WTC11 (cell line): ENCODE measurements around the gene ALOXE3. TPM values are rescaled to one million over a fixed set of nuclear protein-coding genes. Genes with fewer than 3 reads are reported as not detected.

Experiments used
- ATF1 ChIP-seq: sonication (generic); formaldehyde crosslinking; IDR thresholded peaks from 2 replicates; pipeline ENCODE4 v1.8.1; 2023; ENCODE audit warnings: mild to moderate bottlenecking, moderate library complexity, missing genetic modification reagents
- ATF2 ChIP-seq: sonication (generic); formaldehyde crosslinking; IDR thresholded peaks from 2 replicates; pipeline ENCODE4 v1.8.1; 2022; ENCODE audit warnings: low read depth, missing genetic modification reagents, borderline replicate concordance
- CBFB ChIP-seq: sonication (generic); formaldehyde crosslinking; IDR thresholded peaks from 2 replicates; pipeline ENCODE4 v1.8.1; 2022; ENCODE audit warnings: mild to moderate bottlenecking, low read depth, missing genetic modification reagents
- CREB1 ChIP-seq: sonication (generic); formaldehyde crosslinking; IDR thresholded peaks from 2 replicates; pipeline ENCODE4 v1.8.0; 2023; ENCODE audit warnings: mild to moderate bottlenecking, missing genetic modification reagents
- CTCF ChIP-seq: fragments of 200-600 bp; IDR thresholded peaks from 2 replicates; pipeline ENCODE4 v1.8.0; 2022; ENCODE audit warnings: antibody characterized with exemption
- GRHL2 ChIP-seq: fragments of 250-450 bp; sonication (Bioruptor Pico); IDR thresholded peaks from 2 replicates; pipeline ENCODE4 v1.8.0; 2022; ENCODE audit warnings: mild to moderate bottlenecking, moderate library complexity; ENCODE audit not compliant: insufficient replicate concordance, severe bottlenecking
- HMGXB4 ChIP-seq: sonication (generic); formaldehyde crosslinking; IDR thresholded peaks from 2 replicates; pipeline ENCODE4 v1.8.1; 2023; ENCODE audit warnings: mild to moderate bottlenecking, moderate library complexity, missing genetic modification reagents
- MAX ChIP-seq: sonication (generic); formaldehyde crosslinking; IDR thresholded peaks from 2 replicates; pipeline ENCODE4 v1.8.0; 2022; ENCODE audit warnings: mild to moderate bottlenecking, missing genetic modification reagents
- PRDM15 ChIP-seq: sonication (generic); formaldehyde crosslinking; IDR thresholded peaks from 2 replicates; pipeline ENCODE4 v1.8.0; 2022; ENCODE audit warnings: missing genetic modification reagents
- SP1 ChIP-seq: sonication (generic); formaldehyde crosslinking; conservative IDR thresholded peaks from 2 replicates; pipeline ENCODE4 v1.8.1; 2022; ENCODE audit warnings: missing genetic modification reagents
- TP53 ChIP-seq: sonication (generic); formaldehyde crosslinking; IDR thresholded peaks from 2 replicates; pipeline ENCODE4 v1.8.1; 2023; ENCODE audit warnings: mild to moderate bottlenecking, missing genetic modification reagents
- USF2 ChIP-seq: sonication (generic); formaldehyde crosslinking; IDR thresholded peaks from 2 replicates; pipeline ENCODE4 v1.8.1; 2023; ENCODE audit warnings: mild to moderate bottlenecking, missing genetic modification reagents, moderate library complexity
- ZBTB43 ChIP-seq: sonication (generic); formaldehyde crosslinking; IDR thresholded peaks from 2 replicates; pipeline ENCODE4 v1.8.1; 2023; ENCODE audit warnings: mild to moderate bottlenecking, missing genetic modification reagents
- ZNF425 ChIP-seq: fragments of 250-450 bp; sonication (Bioruptor Pico); conservative IDR thresholded peaks from 2 replicates; pipeline ENCODE4 v1.9.0; 2021; ENCODE audit warnings: mild to moderate bottlenecking
- ZNF532 ChIP-seq: fragments of 250-450 bp; sonication (Bioruptor Pico); IDR thresholded peaks from 2 replicates; pipeline ENCODE4 v1.9.0; 2021; ENCODE audit warnings: mild to moderate bottlenecking, borderline replicate concordance
- total RNA-seq: library from RNA; stranded (reverse); gene quantifications from 3 replicates; pipeline ENCODE4 v1.2.3, GENCODE V29; 2021
- TF ChIP-seq, protein P1 (sequence below): sonication (generic); formaldehyde crosslinking; IDR thresholded peaks from 2 replicates; pipeline ENCODE4 v1.8.1; 2022; ENCODE audit warnings: mild to moderate bottlenecking, moderate library complexity, missing genetic modification reagents
- TF ChIP-seq, protein P2 (sequence below): fragments of 250-450 bp; sonication (Bioruptor Pico); IDR thresholded peaks from 2 replicates; pipeline ENCODE4 v1.8.0; 2021; ENCODE audit warnings: mild to moderate bottlenecking

The ALOXE3 gene
- total RNA-seq, 1 experiment from 2014 or later: 0.81 TPM

DNA sequence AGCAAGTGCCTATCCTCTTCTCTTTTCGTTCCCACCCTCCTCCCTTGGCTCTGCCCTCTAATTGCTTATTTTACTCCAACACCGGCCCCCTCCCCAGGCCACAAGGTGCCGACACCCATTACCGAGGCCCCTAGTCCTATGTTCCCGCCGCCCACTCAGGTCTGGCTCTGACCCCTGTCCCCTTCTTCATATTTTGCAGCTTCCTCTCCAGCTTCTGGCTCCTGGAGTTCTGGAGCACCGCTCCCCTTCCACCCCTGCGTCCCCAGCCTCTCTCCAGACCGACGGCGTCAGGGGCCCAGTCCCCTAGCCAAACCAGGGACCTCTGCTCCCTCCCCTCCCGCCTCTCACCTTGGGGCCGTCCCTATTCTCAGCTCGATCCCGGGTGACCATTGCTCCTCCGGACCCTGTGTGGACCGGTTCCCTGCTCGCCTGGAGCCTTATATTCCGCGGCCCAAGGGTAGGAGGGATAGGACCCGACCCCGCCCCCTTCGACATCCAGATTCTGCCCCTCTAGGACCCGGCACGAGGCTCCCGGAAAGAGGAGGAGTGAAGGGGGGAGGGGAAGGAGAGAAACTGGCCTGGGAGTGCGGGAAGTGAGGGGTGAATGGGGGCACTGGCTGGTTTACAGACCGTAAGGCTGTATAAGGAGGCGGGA lies 5.5 kb upstream of the ALOXE3 start, which contains the start of gene HES7 (continued):
- TF ChIP-seq TP53 (0 out of 2 replicates have a peak, but pooled peaks have one; percentile 33), PRDM15 (no peak), ATF1 (no peak), GRHL2 (CRISPR knock-in tag) (no peak), USF2 (CRISPR knock-in tag) (no peak), CBFB (no peak), MAX (CRISPR knock-in tag) (no peak), ZNF425 (CRISPR knock-in tag) (no peak), HMGXB4 (CRISPR knock-in tag) (peak; percentile 86; the same call in 1 of the 2 replicates), SP1 (peak; percentile 46), CTCF (no peak), CREB1 (CRISPR knock-in tag) (no peak), ATF2 (CRISPR knock-in tag) (no peak), ZBTB43 (no peak), ZNF532 (no peak)
- TF ChIP-seq, protein P1, sequence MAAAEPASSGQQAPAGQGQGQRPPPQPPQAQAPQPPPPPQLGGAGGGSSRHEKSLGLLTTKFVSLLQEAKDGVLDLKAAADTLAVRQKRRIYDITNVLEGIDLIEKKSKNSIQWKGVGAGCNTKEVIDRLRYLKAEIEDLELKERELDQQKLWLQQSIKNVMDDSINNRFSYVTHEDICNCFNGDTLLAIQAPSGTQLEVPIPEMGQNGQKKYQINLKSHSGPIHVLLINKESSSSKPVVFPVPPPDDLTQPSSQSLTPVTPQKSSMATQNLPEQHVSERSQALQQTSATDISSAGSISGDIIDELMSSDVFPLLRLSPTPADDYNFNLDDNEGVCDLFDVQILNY (CRISPR knock-in tag): no peak
- TF ChIP-seq, protein P2, sequence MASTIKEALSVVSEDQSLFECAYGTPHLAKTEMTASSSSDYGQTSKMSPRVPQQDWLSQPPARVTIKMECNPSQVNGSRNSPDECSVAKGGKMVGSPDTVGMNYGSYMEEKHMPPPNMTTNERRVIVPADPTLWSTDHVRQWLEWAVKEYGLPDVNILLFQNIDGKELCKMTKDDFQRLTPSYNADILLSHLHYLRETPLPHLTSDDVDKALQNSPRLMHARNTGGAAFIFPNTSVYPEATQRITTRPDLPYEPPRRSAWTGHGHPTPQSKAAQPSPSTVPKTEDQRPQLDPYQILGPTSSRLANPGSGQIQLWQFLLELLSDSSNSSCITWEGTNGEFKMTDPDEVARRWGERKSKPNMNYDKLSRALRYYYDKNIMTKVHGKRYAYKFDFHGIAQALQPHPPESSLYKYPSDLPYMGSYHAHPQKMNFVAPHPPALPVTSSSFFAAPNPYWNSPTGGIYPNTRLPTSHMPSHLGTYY (CRISPR knock-in tag): no peak
